ENCODE data around the gene IL21R. TPM values are rescaled to one million over a fixed set of nuclear protein-coding genes. Genes with fewer than 3 reads are reported as not detected.

The IL21R gene
- total and polyA plus RNA-seq, 2 donors (not counting 3 experiments of a cell fraction or from before 2014, with no cell fraction given): 0.03 TPM; not detected in 1

- peaks cover 15% of the 10 kb centered on the region for H3K4me1 ChIP-seq (ENCODE audit: control insufficient read depth, extremely low read depth, insufficient read depth, low read length)
- H2AFZ ChIP-seq (ENCODE audit: low read depth, low read length): no peak overlapping the region
- no peak overlapping the region for H3K9ac ChIP-seq (replicated peaks; ENCODE audit: extremely low read depth, insufficient read depth, low read length)
- no peaks in the 10 kb centered on the region for H3K9me3 ChIP-seq (replicated peaks; ENCODE audit: control insufficient read depth, insufficient read depth, low read length)
- CTCF ChIA-PET: no interaction called here
- H3K9me1 ChIP-seq (replicated peaks; ENCODE audit: control insufficient read depth, extremely low read depth, insufficient read depth, low read length): no peaks in the 10 kb centered on the region
- no peak for TF ChIP-seq MYC (IDR thresholded peaks at IDR 0.05; ENCODE audit: low read depth, low read length)
- TF ChIP-seq, protein P1, sequence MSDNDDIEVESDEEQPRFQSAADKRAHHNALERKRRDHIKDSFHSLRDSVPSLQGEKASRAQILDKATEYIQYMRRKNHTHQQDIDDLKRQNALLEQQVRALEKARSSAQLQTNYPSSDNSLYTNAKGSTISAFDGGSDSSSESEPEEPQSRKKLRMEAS (IDR thresholded peaks at IDR 0.05; ENCODE audit: insufficient read depth, insufficient read length): no peak
- no peak for TF ChIP-seq GATA2 (IDR thresholded peaks at IDR 0.05; ENCODE audit: insufficient read depth, insufficient read length, low read depth, low read length)
- TF ChIP-seq, protein P2, sequence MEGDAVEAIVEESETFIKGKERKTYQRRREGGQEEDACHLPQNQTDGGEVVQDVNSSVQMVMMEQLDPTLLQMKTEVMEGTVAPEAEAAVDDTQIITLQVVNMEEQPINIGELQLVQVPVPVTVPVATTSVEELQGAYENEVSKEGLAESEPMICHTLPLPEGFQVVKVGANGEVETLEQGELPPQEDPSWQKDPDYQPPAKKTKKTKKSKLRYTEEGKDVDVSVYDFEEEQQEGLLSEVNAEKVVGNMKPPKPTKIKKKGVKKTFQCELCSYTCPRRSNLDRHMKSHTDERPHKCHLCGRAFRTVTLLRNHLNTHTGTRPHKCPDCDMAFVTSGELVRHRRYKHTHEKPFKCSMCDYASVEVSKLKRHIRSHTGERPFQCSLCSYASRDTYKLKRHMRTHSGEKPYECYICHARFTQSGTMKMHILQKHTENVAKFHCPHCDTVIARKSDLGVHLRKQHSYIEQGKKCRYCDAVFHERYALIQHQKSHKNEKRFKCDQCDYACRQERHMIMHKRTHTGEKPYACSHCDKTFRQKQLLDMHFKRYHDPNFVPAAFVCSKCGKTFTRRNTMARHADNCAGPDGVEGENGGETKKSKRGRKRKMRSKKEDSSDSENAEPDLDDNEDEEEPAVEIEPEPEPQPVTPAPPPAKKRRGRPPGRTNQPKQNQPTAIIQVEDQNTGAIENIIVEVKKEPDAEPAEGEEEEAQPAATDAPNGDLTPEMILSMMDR (IDR thresholded peaks at IDR 0.05; ENCODE audit: extremely low read depth in 1 of 2, insufficient read depth in 1 of 2, low read depth in 1 of 2, low read length in 2 of 2): no peak
- no peak for TF ChIP-seq JUN (IDR thresholded peaks at IDR 0.05; ENCODE audit: borderline replicate concordance, insufficient read depth, insufficient read length, low read depth)
- TF ChIP-seq POLR2AphosphoS5 (IDR thresholded peaks at IDR 0.05; ENCODE audit: insufficient read depth, low read depth, low read length): no peak
- TF ChIP-seq EZH2 (IDR thresholded peaks at IDR 0.05; ENCODE audit: borderline replicate concordance, low read depth, low read length, severe bottlenecking): no peak
- no peak for TF ChIP-seq POLR2A (IDR thresholded peaks at IDR 0.05; ENCODE audit: low read depth, low read length)
- TF ChIP-seq FOS (IDR thresholded peaks at IDR 0.05; ENCODE audit: borderline replicate concordance, insufficient read depth, low read length): no peak
- H3K79me2 ChIP-seq (ENCODE audit: control insufficient read depth, insufficient read depth, low read length): no peaks in the 10 kb centered on the region
- H3K4me3 ChIP-seq (replicated peaks in 1 of 3; ENCODE audit: insufficient read depth in 1 of 3, low read depth in 1 of 3, low read length in 3 of 3): no peak overlapping the region
- no peak overlapping the region for H3K27ac ChIP-seq (ENCODE audit: insufficient read depth, low read depth, low read length)
- H3K36me3 ChIP-seq (ENCODE audit: control insufficient read depth in 2 of 2, extremely low read depth in 1 of 2, insufficient read depth in 2 of 2, low read length in 2 of 2): peaks cover 18 to 54% of the 10 kb centered on the region in 2 experiments
- DNase-seq (ENCODE audit: low read depth, low spot score): no peak
- no TSS peak for BruUV-seq (replicated peaks)
- POLR2A ChIA-PET: no interaction called here
- no peaks in the 10 kb centered on the region for H4K20me1 ChIP-seq (replicated peaks; ENCODE audit: control insufficient read depth, extremely low read depth, insufficient read depth, low read length)
- dilution Hi-C loops (cut with MboI; ENCODE audit: extremely low pct_ligation_motif_present, low sequenced_read_pairs): no loop called here
- intact Hi-C loops (cut with micrococcal nuclease): no loop called here
- no peak overlapping the region for H3K4me2 ChIP-seq (ENCODE audit: insufficient read depth, low read length)
- H3K27me3 ChIP-seq (ENCODE audit: control insufficient read depth in 2 of 2, insufficient read depth in 2 of 2, low read length in 2 of 2): no peaks in the 10 kb centered on the region
- FAIRE-seq: no peak
Measured at GRCh38 chr16:27489906-27490305, 87.9 kb downstream of the IL21R start.
